ENCODE measurements around the gene KCNIP4.

- TF ChIP-seq, protein P1, sequence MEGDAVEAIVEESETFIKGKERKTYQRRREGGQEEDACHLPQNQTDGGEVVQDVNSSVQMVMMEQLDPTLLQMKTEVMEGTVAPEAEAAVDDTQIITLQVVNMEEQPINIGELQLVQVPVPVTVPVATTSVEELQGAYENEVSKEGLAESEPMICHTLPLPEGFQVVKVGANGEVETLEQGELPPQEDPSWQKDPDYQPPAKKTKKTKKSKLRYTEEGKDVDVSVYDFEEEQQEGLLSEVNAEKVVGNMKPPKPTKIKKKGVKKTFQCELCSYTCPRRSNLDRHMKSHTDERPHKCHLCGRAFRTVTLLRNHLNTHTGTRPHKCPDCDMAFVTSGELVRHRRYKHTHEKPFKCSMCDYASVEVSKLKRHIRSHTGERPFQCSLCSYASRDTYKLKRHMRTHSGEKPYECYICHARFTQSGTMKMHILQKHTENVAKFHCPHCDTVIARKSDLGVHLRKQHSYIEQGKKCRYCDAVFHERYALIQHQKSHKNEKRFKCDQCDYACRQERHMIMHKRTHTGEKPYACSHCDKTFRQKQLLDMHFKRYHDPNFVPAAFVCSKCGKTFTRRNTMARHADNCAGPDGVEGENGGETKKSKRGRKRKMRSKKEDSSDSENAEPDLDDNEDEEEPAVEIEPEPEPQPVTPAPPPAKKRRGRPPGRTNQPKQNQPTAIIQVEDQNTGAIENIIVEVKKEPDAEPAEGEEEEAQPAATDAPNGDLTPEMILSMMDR (IDR thresholded peaks at IDR 0.05; ENCODE audit: poor library complexity) = no peak
- no peak for TF ChIP-seq EZH2 (IDR thresholded peaks at IDR 0.05; ENCODE audit: borderline replicate concordance)
Observed at GRCh38 chr4:20723463-20723862, 1225.1 kb downstream of the KCNIP4 start.

Data from hepatocyte (in vitro differentiated cells).